HG03439 (cell line): ENCODE data around the gene UTP11.

Source experiments
- ATAC-seq: cut with Tn5 transposase; IDR thresholded peaks from one replicate; pipeline ENCODE4 v1.9.1; 2021; ENCODE audit warnings: mild to moderate bottlenecking, moderate library complexity; ENCODE audit not compliant: unreplicated experiment

The UTP11 gene

DNA sequence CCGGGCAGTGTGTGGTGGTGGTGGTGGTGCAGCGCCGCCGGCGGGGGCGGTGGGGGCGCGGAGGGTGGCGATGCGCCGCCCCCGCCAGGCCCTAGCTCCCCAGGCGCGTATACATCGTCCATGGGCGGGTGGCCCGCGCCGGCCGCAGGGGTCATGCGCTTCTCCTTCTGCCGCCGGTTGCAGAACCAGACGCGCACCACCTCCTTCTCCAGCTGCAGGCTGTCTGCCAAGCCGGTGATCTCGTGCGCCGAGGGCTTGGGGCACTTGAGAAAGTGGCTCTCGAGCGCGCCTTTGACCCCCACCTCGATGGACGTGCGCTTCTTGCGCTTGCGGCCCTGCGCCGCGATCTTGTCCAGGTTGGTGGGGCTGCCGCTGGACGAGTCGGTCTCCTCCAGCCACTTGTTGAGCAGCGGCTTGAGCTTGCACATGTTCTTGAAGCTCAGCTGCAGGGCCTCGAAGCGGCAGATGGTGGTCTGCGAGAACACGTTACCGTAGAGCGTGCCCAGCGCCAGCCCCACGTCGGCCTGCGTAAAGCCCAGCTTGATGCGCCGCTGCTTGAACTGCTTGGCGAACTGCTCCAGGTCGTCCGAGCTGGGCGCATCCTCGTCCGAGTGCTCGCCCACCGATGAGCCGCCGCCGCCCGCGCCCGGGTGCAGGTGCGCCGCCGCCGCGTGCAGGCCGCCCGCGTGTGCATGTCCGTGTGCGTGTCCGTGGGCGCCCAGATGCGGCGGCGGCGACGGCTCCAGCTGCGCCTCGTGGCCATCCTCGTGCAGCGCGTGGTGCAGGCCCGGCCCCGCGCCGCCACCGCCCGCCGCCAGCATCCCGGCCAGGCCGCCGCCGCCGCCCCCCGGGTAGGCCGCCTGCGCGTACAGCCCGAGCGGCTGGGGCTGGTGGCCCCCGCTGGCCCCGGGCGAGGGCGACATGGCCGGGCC lies 33.1 kb downstream of the UTP11 start:
- no peak for ATAC-seq

GRCh38 chr1:38046333-38046883 lies 33.9 kb downstream of the UTP11 start, which contains the start of gene POU3F1:
TSS of gene POU3F1 (minus strand) at chr1:38046793. CDS start at chr1:38046743, 50 bp downstream.
- ATAC-seq, result no peak

- peak; percentile 52 for ATAC-seq
These were observed 34.5 kb downstream of the UTP11 start for GRCh38 chr1:38046884-38047602.

- no peak for ATAC-seq
These were observed 35.1 kb downstream of the UTP11 start for GRCh38 chr1:38047603-38048141.

DNA sequence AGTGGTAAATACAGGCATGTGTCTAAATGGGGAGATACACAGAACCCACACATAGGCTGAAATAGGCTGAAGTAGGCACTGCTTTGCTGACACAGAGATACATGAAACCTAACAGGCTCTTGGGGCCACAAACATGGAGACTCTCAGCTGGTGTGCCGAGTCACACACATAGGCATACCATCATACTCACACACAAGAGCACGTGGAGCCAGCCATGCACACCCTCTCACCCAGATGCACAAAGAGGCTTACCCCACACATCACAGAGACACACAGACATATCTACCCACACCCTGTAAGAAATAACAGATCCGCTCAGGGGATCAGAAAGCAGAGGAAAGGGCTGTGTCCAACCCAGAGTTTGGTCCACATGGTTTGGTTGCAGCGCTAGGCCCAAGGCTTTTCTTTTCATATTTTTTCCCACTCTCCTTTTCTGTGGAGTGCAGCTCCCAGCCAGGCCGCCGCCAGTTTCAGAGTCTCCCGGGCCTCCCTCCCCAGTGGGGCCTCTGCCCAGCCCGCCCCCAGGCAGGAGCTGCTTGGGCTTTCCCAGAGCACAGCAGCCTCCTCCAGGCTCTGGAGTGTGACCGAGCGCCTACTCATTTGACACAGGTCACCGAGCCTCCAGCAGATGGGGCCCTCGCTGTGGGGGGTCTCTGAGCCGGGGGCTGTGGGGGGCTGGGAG lies 38.0 kb downstream of the UTP11 start:
- ATAC-seq, result no peak

- ATAC-seq, result no peak
These were observed 38.6 kb downstream of the UTP11 start for GRCh38 chr1:38051079-38051543.

DNA sequence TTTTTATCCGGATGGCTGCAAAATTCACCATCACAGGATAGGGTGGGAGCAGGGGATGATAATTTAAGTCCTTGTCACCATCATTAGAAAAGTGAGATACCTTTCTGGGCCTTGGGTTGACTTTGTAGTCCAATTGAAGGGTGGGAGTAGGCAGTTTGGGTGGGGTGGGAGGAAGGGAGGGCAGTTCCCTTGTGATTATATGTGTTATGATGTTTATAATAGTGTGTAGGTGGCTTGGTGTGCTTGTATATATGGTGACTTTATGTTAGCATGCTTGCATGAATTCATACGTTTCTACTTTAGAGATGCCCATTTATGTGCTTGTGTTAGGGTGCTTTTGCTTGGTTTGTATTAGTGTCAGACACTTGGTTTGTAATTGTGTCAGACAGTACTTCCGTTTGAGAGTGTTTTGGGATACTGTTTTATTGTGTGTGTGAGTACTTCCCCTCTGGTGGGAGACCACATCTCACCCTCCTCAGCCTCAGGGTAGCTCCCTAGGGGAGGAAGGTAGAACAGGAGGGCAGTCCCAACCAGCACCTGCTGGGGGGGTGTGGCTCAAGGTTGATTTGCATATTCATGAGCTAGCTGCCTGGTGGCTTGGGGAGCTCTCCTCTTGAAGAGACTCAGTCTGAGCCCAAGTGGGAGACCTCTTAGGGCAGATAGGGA lies 40.3 kb downstream of the UTP11 start:
- ATAC-seq, result peak; percentile 51

GRCh38 chr1:38053416-38054091 lies 41.0 kb downstream of the UTP11 start:
- no peak for ATAC-seq

DNA sequence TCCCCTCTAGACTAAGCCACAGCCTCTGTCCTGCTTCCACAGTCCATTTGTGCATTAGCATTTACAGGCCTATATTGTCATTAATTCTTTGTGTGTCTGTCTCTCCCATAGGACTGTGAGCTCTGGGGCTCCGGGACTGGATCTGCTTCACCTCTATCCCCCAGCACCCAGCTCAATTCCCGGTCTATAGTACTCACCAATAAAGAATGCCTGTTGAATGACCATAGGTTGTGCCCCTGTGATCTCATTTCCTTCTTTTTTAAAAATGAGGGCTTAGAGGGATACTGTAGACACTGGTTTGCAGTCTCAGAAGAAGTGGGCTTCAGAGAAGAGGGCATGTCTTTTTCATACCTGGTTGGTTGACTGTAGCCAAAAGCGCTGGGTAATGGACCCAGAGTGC lies 42.9 kb downstream of the UTP11 start:
- no peak for ATAC-seq

DNA sequence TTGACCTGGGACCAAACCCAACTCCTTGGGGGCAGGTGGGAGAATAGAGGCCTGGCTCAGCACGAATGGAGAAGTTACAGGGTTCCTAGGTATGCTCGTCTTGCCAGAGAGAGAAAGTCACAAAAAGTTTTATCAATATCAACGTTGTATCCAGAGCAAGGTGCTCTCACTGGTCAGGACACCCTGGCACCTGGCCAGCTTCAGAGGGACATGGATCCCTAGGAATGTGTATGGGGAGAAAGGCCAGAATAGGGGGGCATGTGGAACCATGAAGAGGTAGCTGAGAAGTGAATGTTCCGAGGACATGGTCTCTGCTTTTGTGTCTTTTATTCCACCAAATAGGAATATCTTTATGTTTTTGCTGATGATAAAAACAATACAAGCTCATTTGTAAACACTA lies 43.4 kb downstream of the UTP11 start:
- ATAC-seq, result no peak

DNA sequence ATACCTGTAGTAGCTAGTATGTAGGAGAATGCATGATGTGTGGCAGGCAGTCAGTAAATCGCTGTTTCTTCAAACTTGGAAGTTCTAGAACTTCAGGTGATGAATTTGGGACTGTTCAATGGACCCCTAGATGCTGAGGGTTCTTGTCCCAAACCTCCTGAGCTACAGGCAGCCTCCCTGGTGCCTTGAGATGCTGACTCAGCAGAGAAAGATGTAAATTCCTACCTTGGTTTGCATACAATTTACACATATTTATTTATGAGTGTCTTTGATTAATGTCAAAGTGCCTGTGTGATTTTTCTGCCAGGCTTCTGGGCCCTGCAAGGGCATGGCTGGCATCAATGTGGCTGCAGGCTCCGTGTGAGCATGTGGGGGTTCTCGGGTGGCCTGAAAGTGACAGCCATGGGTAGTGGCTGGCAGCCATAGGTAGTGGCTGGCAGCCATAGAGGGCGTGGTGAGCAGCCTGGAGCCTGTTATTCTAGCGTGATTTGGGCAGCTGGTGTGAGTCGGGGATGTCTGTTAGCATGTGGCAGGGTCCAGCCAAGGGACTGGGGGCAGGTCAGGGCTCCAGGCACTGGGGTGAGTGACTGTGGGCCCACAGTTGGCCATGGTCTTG lies 47.2 kb downstream of the UTP11 start:
- no peak for ATAC-seq

GRCh38 chr1:38060498-38060897 lies 48.0 kb downstream of the UTP11 start:
- no peak for ATAC-seq

- ATAC-seq, result no peak
These were observed 48.8 kb downstream of the UTP11 start for GRCh38 chr1:38061290-38061689.

DNA sequence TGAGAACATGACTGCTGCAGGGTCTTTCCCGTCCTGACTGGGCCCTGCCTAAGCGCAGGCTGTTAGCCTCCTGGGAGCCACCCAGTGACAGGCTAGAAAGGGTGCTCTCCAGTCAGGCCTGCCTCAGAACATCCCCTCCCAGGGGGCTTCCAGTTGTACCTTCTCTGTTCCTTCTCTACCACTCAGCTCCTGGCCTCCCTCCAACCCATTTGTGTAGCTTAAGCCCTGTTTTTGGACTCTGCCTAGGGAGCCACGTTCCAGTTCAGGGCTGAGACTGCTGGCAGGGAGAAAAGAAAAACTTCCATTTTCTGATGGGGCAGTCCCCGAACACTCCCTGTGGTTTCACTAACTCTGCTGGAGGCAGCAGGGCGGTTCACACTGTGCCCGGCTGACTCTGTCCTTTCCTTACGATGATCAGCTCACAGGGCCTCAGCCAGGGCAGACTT lies 49.4 kb downstream of the UTP11 start:
- peak; percentile 54 for ATAC-seq

GRCh38 chr1:38062361-38063288 lies 50.1 kb downstream of the UTP11 start:
- no peak for ATAC-seq

DNA sequence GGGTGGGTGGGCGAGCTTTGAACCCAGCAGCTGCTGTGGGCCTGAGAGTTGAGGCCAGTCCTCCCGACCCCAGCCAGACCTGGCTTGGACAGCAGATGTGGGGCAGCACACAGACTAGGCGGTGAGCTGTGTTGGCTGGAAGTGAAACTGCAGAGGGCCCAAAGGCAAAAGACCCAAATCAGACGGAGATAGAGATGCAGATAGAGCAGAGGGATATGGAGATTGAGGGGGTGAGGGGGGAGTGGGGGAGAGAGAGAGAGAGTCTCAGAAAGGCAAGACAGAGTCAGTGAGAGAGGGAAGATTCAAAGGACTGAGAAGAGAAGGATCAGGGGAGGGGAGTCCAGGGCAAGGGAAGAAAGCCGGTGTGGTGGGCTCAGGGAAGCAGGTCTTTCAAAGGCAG lies 51.1 kb downstream of the UTP11 start:
- ATAC-seq, result no peak

GRCh38 chr1:38064197-38064903 lies 51.8 kb downstream of the UTP11 start:
- no peak for ATAC-seq
